Measurements from ENCODE around the gene OR5K2.

Gene OR5K2

DNA sequence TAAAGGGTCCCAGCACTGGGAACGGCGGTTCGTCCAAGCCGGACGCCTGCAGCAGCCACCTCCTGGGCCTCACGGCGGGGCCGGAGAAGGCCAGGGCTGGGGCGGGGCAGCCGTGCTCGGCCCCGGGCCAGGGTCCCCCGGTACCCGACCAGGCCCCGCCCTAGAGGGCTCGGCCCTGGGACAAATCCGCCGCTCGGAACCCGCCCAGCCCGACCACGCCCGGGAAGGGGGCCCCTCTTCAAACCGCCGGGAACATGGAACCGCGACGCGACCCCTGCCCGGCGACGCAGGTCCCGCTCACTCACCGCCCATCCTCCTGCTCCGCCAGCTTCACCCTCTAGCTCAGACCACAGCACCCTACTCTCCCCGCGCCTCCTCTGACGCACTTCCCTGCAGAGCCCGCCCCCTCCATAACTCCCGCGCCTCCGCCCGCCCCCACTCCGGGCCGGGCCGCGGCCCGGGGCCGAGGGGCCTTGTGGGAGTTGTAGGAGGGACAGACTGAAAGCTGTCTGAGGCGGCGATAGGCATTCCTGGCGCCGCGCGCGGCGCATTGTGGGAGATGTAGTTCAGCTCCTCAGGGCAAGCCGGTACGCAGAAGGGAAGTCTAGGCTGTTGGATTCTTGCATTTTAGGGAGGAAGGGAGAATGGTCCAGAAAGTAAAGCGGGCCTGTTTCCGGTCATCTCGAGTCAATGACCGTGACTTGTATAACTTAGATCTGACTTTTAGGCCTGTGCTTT is 25.2 kb downstream of the OR5K2 start, which contains the start of gene CLDND1:
TSS of gene CLDND1 (minus strand) at position 359 of the 738 bp plus-strand sequence. CDS start 1,478 bp downstream, outside the sequence.
- peak; percentile 95 for DNase-seq (ENCODE audit: low spot score)

DNA sequence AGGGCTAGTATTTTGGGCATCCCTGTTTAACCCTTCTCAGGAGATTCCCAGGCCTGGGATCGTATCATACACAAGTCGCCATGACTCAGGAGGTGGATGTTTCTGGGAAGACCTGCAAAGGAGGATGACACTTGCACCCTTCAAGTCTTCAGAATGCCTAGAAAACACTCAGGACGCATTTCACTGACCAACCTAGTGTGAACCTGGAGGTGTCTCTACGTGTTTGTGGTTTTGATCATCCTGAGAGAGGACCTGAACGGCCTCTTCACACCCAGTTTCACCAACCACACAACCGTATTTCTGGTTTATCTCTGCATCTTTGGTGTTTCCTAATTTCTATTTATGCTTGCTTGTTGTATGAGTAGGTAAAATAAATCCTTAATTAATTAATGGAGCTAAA is 28.0 kb downstream of the OR5K2 start:
- DNase-seq (ENCODE audit: low spot score) = no peak

DNA sequence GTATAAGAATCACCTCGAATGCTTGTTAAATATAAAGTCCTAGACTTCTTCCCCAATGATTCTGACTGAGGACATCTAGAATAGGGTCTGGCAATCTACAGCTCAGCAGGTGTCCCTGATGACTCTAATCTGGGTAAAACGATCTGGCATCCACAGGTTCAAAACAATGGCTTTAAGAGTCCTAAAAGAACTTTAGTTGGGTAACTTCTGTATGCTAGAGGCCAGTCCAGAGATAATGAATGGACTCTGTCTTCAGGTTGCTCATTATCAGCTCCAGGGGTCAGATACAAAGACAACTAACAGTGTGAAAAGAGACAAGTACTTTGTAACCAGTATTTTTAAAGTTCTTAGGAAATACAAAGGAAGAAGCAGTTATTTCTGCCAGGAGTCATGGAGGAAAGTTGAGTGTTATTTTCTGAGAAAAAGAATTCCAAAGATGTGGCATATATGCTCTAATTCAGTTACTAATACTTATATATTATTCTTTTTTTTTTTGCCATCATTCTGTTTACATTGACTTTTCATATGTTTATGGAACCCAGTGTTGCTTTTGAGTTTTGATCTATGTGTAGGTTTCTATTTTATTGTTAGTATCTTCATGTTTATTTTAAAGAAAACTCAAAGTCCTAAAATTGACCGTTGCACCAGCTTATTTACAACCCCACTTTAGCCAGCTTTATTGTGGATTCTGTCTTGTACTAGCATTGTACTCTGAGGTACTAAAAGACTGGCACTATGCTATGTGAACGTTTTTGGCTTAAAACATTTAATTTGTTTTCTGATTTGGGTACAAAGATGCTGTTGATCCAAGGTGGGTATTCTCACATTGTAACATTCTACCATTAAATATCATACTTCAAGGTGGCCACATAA is 31.2 kb downstream of the OR5K2 start:
- no peak for DNase-seq (ENCODE audit: low spot score)

DNA sequence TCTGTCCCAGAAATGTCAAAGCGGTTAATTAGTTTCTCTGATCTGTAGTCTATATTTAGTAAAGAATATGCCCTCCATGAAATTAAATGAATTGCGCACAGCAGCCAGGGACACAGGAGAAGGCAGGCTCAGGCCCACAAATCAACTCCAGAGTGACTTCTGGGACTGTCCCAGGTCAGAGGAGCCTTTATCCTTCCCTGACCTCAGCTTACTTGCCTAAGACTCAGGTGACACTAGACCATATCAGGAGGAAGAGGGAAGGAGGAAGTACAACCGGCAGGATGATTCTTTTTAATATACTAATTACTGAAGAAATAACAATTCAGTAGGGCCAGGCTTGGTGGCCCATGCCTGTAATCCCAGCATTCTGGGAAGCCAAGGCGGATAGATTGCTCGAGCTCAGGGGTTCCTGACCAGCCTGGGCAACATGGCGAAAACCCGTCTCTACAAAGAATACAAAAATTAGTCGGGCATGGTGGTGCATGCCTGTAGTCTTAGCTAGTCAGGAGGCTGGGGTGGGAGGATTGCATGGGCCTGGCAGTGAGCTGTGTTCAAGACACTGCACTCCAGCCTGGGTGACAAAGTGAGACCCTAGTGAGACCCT is 32.5 kb downstream of the OR5K2 start:
- no peak for DNase-seq (ENCODE audit: low spot score)

DNA sequence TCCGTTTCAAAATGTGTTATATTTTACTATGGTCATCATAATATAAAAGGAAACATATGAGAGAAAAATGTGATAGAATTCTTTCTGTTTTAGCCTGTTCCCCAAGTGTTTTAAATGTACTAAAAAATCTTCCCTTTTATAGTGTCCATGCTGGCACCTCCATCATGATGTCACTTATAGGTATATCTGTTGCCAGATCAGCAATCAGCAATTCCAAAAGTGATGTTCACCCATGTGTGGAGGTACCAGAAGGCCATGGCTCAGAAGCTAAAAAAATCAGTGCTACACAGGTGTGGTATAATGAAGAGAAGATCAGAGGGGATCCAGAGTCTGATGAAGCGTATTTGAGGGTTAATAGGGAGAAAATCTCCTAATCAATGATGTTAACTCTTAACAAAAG is 33.2 kb downstream of the OR5K2 start:
- no peak for DNase-seq (ENCODE audit: low spot score)

DNA sequence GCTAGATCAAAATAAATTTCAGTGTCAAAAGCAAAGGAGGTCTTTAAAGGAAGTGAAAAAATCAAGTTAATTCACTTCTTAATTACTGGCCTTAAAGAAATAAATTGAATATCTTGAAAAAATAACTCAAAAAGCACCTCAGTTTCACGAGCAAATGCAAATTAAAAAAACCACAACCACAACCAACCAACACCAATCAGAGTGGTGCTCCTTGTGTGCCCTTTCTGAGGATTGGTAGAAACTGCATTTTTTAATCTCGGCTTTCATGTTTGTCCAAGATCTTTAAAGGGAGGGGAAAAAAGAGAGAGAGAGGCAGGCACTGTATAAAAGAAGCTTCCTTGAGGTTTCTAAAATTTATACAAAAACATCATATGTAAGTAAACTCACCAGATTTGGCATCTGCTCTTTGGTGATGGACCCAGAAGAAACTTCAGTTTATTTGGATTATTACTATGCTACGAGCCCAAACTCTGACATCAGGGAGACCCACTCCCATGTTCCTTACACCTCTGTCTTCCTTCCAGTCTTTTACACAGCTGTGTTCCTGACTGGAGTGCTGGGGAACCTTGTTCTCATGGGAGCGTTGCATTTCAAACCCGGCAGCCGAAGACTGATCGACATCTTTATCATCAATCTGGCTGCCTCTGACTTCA is 34.3 kb downstream of the OR5K2 start, which contains the start of gene GPR15:
TSS of gene GPR15 (plus strand) at position 357 of the 653 bp plus-strand sequence. CDS start at position 413, 56 bp downstream.
- DNase-seq (ENCODE audit: low spot score) = no peak

DNA sequence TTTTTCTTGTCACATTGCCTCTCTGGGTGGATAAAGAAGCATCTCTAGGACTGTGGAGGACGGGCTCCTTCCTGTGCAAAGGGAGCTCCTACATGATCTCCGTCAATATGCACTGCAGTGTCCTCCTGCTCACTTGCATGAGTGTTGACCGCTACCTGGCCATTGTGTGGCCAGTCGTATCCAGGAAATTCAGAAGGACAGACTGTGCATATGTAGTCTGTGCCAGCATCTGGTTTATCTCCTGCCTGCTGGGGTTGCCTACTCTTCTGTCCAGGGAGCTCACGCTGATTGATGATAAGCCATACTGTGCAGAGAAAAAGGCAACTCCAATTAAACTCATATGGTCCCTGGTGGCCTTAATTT is 34.8 kb downstream of the OR5K2 start:
- no peak for DNase-seq (ENCODE audit: low spot score)

DNA sequence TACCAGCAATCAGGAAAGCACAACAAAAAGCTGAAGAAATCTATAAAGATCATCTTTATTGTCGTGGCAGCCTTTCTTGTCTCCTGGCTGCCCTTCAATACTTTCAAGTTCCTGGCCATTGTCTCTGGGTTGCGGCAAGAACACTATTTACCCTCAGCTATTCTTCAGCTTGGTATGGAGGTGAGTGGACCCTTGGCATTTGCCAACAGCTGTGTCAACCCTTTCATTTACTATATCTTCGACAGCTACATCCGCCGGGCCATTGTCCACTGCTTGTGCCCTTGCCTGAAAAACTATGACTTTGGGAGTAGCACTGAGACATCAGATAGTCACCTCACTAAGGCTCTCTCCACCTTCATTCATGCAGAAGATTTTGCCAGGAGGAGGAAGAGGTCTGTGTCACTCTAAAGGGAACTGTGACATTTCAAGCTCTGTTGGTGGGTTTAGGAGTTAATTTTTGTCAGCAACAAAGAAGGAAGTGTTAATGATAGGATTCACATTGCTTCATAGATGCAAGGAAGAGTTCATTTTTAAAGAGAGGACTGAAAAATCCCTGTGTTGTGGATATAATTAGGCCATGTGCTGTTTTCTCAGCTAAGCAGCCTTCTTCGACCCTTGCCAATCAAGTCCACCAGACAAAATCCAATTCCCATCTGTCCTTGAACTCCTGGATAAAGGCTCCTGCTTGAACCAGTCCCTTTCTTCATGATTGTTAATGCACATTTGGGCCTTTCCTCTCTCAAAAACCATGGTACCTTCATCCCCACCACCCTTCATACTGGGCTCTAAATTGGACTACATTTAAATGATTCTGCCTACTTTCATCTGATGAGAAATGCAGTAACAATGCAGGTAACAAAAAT is 35.5 kb downstream of the OR5K2 start:
- no peak for DNase-seq (ENCODE audit: low spot score)

DNA sequence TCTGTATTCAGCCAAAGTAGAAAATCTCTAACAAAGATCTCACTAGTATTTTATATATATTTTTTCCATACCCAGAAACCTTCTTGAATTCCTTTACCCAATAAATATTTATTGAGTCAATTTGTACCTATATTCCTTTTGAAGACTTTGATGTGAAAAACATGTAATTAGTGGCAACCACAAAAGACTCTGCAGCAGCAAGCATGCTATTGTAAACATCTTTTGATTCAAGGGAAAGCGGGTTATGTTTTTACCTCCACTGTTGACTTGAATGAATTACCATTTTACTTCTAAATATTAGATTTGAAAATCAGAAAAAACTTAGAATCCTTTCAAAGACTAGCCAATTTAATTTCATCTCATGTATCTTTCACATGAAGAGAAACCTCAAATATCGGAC is 36.7 kb downstream of the OR5K2 start:
- DNase-seq (ENCODE audit: low spot score) = no peak

DNA sequence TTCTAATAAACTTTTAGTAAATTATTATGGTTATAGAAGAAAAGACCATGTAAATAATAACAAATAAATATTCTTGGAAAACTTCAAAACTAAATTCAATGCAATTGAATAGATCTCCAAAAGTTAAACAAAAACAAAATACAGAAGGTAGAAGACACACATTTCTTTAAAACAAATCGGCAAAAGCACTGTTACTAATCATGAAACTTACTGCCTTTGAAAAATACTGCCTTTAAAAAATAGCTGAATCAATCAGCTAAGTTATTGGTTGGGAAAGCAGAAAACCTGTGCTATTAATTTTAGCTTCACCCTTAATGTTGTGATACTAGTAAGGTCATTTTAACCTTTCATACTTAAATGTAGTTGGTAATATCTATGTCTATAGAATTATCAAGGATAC is 37.3 kb downstream of the OR5K2 start:
- no peak for DNase-seq (ENCODE audit: low spot score)

DNA sequence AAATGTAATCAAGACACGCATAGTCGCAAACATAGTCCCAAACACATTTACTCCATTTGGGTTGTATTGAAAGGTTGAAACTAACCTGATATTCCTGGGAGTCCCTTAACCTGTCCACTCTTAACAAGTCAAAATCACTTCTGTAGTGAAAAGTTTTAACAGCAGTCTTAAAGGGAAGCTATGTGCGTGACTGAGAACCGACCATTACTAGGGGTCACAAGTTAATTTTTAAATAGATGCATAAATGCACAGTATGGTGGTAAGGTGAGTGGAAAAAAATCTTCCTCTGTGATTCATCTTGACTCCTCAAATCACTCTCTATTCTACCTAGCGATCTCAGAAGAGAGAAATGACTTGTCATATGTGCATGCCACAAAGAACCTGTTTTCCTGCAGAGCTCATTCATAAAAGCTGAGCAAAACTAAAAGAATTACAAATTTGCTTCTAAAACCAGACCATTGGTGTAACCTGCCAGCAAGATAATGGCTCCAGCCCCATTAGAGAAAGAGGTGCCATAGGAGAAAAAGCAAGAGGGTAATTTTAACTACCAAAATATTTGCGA is 39.1 kb downstream of the OR5K2 start:
- no peak for DNase-seq (ENCODE audit: low spot score)

DNA sequence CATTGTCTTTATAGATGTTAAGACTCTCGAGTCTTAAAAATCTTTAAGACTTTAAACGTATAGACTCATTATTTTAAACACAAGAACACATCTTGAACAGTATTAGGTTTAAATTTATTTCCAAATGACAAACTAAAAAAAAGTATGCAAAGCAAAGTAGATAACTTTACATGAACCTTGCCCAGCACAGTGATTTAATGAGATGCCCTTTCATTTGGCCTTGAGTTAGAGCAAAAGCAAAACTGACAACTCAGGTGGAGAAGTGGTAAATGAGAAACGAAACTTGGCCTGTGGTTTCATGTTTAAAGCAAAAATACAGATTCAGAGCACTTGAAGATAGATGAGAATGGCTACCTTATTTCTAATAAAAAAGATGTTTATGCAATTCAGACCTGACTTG is 42.9 kb downstream of the OR5K2 start:
- DNase-seq (ENCODE audit: low spot score) = no peak

DNA sequence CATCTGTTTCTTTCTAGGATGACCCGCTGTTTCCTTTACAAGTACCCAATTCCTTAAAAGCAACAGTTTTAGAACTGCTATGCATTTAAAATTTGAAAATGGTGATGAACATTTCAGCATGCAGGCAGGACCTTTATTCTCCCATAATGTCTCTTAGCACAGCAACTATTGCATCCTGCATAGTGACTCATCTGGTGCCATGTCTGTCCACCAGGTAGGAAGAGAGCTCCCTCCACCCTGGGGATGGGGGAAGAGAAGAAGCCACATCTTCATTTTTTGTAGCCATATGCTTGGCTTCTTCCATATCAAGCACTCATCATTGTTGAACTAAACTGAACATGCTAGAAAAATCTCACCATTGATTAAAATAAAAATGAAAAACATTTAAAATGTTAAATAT is 44.2 kb downstream of the OR5K2 start:
- no peak for DNase-seq (ENCODE audit: low spot score)

DNA sequence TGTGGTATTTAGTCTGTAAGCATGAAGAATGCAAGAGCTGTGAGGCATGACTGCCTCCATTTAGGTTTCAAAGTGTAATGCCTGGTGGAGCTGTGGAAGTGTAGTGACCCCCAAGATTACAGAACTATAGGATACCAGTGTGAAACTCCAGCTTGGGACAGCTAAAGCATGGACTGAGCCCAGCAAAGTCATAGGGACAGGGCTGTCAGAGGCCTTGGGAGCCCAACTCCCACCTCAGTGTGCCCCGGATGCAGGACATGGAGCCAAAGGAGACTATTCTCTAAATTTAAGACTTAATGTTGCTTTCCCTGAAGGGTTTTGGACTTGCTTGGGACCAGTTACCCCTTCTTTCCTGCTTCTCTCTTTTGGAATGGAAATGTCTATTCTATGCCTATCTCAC is 45.1 kb downstream of the OR5K2 start:
- no peak for DNase-seq (ENCODE audit: low spot score)

DNA sequence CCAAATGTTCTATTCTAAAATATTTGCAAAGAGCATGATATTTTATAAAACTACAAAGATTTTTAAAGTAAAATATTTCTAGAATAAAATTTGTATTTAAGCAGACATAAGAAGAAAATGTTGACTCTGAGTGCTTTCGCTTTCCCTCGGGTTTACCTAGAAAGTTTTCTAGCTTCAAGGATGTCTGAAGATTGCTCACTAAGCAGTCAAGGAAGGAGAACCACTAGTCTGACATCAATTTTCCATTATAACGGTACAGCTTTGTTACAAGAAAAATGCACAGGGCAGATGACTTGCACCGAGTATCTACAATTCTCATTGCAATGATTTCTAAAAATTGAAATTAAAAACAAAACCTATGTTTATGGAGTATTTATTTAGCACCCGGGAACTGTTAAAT is 48.5 kb downstream of the OR5K2 start:
- DNase-seq (ENCODE audit: low spot score) = no peak
